RPMI8226 (cell line): ENCODE data around the gene ZFYVE9.

ENCODE experiments used
- DNase-seq: peaks from one replicate; pipeline ENCODE4 v3.0.0-alpha.2; 2015

Gene ZFYVE9

DNA sequence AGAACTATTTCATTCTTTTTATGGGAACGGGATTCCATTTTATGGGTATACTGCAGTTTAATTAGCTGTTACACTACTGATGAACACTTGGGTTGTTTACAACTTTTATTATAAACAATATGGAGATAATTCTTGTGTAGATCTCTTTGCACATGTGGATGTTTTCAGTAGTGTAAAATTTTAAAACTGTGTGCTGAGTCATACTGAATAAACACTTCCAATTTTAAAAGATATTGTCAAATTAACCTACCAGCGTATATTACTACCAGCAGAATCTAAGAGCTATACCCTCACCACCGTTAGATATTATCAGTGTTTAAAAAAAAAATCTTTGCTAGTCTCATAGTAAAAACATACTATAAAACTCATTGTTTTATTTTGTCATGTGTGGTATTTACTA lies 118.0 kb downstream of the ZFYVE9 start:
- DNase-seq: no peak

DNA sequence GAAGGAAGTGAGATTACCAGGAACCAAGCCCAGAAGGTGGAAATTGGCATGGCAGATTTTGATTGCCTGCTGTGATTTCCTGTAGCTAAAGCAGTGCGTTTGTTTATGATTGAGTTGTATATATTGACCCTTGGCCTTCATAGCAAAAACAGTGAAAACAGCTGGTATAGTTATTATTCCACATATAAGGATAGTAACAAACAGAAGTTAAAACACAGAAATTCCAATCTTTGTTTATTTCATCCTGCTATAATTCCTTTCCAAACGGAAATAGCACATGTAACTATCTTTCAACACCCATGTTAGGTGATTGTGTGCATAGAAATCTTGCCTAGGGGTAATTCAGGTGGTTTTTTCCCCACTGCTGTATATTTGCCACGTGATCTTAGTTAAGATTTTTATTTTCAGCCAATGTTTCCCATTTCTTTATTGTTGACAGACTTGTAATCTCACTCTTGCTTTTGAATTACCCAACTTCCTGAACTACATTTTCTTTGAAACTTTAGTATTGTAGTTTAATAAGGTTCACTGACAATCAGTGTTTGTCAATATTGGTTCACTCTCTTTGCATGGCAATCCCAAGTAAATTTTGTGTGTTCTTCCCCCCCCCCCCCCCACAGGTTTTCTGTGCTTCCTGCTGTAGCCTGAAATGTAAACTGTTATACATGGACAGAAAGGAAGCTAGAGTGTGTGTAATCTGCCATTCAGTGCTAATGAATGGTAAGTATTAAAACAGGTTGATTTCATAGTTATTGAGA lies 121.4 kb downstream of the ZFYVE9 start:
- no peak for DNase-seq

DNA sequence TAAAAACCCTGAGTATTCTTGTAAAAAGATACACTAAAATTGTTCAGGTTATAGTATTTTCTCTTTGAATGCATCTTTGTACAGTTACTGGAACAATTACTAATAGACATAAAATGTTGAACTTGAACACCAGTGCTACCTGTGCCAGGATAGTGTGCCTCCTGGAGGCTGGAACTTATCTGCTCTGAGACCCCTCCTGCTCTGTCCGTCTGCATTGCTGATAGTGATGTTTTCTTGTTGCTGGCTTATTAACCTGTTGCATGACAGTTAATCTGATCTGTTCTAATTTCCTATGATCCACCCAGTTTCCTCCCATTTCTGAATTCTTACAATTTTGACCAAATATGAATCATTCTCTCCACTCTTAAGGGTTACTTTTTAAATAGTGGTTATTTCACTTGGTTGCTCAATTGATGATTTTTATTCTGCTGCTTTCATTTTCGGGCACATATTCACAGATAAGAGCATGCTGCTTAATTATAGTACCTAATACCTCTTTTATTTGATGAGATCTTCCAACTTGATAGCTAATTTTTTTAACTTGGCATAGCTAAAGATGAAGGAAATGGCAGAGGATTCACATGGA lies 122.7 kb downstream of the ZFYVE9 start:
- no peak for DNase-seq

DNA sequence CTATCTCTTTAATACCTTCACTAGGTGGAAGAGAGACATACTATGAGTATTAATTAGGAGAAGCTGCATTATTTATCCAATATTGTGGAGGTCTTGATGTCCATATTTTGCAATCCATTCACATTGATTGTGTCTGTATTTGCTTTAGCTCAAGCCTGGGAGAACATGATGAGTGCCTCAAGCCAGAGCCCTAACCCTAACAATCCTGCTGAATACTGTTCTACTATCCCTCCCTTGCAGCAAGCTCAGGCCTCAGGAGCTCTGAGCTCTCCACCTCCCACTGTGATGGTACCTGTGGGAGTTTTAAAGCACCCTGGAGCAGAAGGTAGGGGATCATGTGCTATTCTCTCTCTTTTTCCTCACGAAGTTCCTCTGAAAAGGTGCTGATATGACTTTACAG lies 124.6 kb downstream of the ZFYVE9 start:
- DNase-seq: no peak

DNA sequence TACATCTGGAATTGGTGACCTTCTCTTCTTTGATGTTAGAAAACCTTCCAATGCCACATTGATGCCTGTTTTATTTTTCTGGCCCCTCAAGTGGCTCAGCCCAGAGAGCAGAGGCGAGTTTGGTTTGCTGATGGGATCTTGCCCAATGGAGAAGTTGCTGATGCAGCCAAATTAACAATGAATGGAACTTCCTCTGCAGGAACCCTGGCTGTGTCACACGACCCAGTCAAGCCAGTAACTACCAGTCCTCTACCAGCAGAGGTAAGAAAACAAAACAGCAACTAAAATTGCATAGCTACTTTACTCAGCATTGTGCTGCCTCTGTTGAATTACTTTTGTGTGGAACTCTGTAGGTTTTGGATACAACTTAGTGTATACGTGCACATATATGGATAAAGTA lies 126.5 kb downstream of the ZFYVE9 start:
- peak; percentile 76 for DNase-seq

DNA sequence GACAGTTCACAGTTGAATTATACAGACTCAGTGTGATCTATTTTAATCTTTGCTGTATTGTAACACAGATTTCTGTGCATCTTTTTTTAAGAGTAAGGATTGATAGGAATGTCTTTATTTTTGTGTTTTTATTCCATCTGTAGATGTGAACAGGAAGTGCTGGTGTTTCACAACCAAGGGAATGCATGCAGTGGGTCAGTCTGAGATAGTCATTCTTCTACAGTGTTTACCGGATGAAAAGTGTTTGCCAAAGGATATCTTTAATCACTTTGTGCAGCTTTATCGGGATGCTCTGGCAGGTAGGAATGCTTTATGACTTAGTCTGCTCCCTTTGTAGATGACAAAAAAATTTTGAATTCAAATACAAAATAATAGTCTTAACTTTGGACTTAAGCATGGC lies 139.6 kb downstream of the ZFYVE9 start:
- DNase-seq: no peak

DNA sequence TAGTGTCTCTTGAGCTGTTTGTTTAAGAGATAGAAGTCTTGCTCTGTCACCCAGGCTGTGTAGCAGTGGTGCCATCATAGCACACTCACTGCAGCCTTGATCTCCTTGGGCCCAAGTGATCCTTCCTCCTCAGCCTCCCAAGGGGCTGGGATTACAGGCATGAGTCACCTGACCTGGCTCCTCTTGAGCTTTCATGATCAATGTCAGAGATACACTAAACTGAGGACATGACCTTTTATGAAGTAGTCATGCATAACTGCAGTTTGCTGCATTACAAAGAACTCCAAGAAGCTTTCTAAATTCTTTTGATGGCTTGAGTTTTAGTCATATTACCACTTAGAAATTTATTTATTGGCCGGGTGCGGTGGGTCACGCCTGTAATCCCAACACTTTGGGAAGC lies 146.4 kb downstream of the ZFYVE9 start:
- DNase-seq: no peak

DNA sequence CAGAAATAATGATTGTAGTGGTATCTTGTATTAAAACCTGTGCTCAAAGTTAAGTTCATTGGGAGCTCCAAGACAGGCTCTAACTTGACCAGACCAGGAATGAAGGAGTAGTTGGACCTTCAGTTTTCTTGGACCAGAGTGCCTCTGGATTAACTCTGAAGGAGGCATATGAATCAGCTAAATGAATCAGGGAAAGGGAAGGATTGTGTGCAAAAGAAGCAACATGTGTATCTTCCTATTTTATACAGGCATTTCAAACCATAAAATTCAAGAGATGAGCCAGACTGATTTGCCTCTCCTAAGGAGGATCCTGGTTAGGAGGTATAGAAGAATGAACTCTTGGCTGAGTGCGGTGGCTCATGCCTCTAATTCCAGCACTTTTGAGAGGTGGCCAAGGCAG lies 152.7 kb downstream of the ZFYVE9 start:
- DNase-seq: no peak

DNA sequence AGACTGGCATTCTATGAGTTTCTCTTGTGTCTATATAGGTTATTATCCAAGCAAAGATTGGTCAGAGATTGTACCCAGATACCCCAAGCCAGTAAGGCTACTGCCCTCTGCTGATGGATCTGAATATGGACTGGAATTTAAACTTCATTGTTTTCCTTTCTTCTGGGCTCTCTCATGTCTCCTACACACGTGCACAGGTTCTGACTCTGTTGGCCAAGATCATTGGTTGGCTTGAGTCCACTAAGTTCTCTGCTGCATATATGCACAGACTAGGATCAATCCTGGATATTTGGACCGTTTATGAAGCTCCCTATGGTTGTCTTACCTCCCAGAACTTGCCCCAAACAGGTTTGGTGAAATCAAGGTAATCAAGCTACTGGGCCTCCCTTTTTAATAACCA lies 154.5 kb downstream of the ZFYVE9 start:
- DNase-seq: peak; percentile 58

DNA sequence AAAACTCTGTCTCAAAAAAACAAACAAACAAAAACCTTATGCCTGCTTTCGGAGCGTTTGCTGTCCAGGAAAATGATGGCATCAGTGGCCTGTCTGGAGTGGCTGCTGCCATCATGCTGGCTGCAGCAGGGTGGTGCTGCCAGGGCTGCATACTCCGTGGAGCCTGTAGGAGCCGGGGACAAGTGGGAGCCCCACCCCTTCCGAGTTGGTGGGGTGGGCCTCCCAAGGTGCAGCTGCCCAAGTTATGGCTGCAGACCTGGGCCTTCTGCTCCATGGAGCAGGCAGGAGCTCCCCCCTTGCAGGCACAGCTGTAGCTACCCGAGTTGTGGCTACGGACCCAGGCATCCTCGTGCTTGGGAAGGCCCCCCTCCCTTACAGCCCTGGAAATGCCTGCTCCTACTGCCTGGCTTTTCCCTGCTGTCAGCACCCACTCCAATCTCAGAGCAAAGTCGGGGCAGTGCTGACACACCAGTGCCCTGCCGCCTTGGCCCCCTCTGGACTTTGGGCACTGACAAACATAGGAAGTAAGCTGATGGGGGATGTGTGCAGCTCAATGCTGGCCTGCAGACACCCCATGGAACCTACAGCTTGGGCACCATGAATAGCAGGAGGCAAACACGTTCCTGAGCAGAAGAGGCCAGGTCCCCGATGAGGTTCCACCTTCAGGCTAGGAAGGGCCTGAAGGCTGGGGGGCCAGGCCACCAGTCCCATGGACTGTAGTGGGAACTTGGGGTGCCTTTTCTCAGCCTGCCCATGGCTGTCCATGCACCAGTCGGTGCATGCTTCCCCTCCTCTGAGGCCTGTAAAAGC lies 163.7 kb downstream of the ZFYVE9 start:
- no peak for DNase-seq

DNA sequence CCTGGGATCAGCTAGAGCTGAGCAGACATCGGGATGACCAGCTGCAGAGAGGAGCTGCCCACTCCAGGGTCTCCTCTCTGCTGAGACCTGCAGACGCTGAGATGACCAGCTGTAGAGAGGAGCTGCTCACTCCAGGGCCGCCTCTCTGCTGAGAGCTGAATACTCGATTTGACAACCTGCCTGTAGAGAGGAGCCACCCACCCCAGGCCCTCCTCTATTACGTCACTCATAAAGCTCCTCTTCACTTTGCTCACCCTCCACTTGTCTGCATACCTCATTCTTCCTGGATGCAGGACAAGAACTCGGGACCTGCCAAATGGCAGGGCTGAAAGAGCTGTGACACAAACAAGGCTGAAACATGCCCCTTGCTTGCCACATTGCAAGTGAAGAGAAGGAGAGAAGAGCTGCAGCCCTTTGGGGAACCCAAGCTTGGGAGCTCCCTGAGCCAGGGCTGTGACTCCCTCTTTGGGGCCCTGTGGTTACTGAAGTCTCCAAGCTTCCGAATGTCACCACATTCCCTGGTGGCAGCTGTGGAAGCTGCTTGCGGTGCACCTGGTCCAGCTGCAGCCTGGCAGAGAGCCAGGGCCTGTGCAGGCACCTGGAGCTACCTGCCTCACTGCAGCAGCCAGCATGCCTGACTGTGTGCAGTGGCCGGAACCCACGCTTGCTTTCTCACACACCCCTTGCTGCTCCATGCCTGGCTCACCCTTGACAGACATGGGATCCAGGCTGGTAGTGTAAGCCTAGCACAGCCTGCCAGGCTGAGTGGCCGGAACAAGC lies 164.5 kb downstream of the ZFYVE9 start:
- peak; percentile 97 for DNase-seq

DNA sequence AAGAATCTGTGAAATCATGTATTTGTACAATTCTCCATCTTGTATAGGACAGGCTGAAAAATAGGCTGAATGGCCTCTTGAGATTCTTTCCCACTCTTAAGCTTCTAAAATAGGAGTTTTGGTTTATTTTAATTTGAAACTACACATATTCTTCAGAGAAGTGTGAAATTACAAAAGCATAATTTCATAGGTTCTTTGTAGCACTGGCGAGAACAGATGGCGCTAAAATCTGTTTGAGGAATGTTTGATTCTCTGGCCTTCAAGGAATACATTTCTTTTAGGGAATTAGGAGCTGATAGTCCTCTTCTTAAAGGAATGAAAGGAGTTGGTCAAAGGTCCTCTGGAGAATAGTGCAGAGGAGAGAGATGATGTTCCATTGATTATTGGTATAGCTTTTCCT lies 179.2 kb downstream of the ZFYVE9 start:
- DNase-seq: no peak

DNA sequence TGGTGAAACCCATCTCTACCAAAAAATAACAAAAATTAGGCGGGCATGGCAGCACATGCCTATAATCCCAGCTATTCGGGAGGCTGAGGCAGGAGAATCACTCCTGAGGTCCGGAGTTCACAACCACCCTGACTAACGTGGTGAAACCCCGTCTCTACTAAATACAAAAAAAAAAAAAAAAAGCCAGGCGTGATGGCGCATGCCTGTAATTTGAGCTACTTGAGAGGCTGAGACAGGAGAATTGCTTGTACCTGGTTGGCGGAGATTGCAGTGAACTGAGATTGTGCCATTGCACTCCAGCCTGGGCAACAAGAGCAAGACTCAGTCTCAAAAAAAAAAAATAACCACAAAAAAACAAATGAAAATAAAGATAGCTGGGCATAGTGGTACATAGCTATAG lies 181.8 kb downstream of the ZFYVE9 start:
- no peak for DNase-seq

DNA sequence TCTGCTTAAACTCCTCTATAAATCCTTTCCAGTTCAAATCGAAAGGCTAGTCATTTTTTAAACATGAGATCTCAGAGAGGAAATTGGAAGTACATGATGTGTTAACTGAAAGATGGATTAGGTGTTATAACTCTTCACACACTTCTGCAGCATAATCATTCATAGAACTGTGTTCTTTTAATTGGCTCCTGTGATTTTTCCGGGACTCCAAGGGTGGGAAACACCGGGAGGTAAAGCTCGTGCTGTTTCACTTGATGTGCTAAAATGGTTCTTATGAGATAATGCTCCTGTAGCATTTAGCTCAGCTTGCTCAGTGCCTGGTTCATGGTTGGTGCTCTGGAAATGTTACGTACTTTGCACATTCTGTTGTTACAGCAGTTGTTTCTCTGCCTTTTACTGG lies 183.9 kb downstream of the ZFYVE9 start:
- no peak for DNase-seq

DNA sequence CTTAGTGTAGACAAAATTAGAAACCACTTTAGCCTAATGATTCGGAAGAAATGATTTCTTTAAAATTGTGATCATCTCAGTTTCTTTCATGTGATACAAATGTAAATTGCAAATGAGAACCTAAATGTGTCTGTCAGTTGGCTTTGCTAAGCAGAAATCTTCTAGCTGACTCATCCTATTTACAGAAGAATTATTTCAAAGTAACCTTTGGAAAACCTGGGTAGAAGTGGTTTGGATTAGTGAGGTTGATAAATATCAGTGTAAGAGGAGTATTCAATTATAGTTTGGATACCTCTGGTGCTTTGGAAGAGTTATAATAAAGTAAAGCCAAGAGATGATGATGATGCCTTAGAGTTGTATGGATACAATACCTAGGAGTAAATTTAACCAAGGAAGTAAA lies 186.7 kb downstream of the ZFYVE9 start:
- no peak for DNase-seq

DNA sequence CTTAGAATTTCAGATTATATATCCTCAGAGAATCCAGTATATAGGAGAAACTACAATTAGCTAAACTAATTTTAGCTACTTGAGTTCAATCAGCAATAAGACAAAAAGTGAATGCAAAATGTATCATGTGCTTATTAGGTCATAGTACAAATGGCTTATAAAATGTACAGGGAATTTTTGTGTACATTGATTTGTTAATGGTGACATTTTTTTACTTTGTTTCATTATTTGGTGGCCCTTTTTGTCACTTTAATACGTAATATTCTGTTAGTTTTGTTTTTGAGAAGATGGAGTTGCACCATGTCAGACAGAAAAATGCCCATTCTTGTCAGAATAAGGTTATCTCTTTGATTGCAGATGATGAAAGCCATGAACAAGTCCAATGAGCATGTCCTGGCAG lies 190.5 kb downstream of the ZFYVE9 start:
- DNase-seq: no peak

DNA sequence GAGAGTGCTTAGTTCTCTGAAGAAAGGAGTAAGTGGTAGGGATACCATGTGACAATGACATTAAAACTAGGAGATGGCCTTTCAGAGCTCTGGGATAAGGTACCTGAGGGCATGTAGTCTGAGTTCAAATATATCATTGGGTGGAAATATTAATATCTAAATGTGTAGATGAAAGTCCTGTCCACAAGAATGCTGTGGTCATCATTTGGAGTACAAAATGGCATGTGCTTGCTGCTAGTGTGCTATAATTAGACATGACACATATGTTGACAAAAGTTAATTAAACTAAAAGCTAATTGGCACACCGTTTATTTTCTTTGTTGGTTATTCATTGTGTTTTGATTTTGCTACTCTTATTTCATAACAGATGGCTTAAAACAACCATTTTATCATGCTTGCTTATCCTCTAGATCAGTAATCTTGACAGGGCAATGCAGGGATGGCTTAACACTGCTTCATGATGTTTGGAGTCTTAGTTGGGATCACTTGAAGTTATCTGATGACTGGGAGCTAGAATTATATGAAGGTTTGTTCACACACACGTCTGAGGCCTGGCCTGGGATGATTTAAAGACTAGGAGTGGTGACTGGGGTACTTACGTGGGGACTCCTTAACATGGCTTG lies 193.1 kb downstream of the ZFYVE9 start:
- DNase-seq: peak; percentile 28

DNA sequence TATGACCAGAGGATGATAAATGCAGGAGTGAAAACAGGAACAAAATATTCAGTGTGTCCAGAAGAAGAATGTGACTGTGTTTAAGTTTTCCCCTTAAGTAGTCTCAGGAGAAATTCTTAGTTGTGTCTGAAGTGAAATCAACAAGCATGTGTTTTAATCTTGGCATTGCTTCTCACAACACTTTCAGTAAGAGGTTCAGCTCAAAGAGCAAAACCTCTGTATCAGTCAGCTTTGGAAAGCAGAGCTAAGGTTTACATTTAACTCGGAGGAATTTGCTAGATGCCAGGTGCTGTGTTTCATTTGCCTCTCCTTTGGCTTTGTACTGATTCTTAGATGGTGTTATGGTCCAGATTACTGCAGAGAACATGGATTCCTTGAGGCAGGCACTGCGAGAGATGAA lies 195.6 kb downstream of the ZFYVE9 start:
- no peak for DNase-seq

DNA sequence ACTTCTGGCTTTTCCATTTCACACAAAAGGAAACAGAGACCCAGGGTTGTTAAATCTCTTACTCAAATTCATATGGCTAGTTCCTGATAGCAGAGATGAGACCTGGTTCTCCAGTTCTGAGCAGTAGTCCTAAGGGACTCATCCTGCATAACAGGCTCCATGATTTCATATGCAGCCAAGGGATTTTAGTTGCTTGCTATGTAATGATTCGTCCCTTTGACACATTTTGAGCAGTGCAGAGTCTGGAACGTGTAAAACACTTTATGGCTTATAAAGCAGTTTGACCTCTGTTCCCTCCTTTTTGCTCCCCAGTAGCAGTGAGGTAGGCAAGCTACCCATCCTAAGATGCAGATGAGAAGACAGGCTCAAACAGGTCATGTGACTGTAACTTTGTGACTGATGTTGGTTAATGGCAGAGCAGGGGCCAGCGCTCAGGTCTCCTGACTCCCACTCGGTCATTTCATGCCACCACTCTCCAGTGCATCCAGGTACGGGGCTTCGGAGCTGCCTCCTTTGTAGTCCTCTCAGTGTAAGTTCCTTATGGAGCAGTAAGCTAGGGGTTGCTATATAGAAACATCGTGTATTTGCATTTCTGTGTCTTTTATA lies 199.9 kb downstream of the ZFYVE9 start:
- no peak for DNase-seq

DNA sequence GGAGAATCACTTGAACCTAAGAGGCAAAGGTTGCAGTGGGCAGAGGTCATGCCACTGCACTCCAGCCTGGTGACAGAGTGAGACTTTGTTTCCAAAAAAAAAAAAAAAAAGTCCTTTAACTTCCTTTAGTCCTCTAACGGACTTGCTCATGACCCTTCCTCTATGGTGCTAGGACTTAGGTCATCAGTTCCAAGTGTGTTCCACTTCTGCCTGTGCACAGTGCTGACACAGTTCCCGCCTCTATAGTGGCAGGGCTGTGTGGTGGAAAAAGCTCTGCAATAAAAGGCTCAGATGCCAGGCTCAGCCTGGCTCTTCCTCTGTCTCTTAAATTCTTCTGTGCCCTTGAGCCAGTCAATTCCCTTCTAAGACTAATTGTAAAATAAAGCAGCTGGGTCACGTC lies 202.1 kb downstream of the ZFYVE9 start:
- no peak for DNase-seq

DNA sequence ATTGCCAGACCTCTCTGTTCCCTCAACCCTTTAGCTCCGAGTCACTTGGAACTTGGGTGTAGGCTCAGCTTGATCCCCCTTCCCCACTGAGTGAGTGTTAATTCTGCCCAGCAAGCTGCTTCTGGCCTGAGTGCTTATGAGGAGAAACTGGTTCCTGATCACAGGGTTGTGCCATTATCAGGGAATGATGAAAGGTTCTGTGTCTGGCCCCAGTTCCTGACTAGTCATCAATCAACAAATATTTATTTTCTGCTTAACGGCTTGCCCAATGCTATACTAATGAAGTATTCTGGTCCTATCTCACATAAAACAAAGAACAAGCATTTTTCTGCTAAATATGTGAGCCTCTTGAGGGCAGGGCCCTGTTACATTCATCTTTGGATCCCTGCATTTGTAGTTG lies 203.4 kb downstream of the ZFYVE9 start:
- no peak for DNase-seq

DNA sequence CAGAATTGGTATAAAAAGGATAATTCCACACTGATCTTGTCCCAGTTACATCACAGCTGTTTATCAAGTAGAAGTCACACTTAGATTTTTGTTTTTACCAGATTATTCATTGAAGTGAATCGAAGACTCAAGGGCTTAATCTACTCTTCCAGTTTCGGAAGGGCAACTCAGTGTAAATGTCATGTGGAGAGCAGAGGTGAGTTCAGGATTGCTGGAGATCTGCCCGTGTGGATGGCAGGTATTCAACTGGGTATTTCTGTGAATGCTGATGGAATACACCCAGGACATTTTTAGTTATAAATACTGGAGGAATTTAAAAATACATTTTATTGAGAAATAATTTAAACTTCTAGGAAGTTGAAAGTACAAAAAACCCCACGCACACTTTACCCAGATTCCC lies 204.8 kb downstream of the ZFYVE9 start:
- DNase-seq: no peak
